NOMO-1 treated with DMSO at 0.1 percent for 48 hours (cell line): ENCODE data around the gene MAVS.
"Not testable (repeated sequence)": the region's sequence is repeated elsewhere in the genome, so short reads cannot be mapped to it uniquely, and the experiment has no call there.

Experiments used
- DNase-seq: peaks from one replicate; lab custom pipeline; 2025; ENCODE audit not compliant: unreplicated experiment; lab: John Stamatoyannopoulos, UW

MAVS gene

GRCh38 chr20:3847429-3847940 is 851 bp downstream of the MAVS start:
- peak; percentile 24 for DNase-seq

GRCh38 chr20:3848565-3848964 is 1.9 kb downstream of the MAVS start:
- DNase-seq = no peak

GRCh38 chr20:3854462-3854871 is 7.8 kb downstream of the MAVS start:
- DNase-seq = no peak

DNA sequence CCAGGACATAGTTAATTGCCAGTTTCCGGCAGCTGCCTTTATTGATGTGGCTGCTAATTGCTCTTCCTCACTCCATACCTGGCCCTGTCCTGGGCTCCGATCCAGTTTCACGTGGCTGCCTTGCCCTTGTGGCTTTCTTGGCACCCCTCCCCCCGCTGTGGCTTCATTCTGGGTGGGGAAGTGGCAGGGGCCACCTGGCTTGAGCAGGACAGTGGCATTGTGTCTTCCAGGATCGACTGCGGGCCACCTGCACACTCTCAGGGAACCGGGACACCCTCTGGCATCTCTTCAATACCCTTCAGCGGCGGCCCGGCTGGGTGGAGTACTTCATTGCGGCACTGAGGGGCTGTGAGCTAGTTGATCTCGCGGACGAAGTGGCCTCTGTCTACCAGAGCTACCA is 10.8 kb downstream of the MAVS start:
- no peak for DNase-seq

DNA sequence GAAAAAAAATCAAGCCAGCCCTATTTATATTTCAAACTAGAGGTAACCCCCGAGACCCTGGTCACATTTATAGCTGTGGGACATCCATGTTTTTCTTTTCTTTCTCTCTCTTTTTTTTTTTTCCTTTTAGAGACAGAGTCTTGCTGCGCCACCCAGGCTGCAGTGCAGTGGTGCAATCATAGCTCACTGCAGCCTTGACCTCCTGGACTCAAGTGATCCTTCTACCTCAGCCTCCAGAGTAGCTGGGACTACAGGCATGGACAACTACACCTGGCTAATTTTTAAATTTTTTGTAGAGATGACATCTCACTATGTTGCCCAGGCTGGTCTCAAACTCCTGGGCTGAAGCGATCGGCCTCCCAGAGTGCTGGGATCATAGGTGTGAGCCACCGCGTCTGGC is 12.1 kb downstream of the MAVS start:
- DNase-seq = no peak

GRCh38 chr20:3861191-3861590 is 14.6 kb downstream of the MAVS start:
- no peak for DNase-seq

DNA sequence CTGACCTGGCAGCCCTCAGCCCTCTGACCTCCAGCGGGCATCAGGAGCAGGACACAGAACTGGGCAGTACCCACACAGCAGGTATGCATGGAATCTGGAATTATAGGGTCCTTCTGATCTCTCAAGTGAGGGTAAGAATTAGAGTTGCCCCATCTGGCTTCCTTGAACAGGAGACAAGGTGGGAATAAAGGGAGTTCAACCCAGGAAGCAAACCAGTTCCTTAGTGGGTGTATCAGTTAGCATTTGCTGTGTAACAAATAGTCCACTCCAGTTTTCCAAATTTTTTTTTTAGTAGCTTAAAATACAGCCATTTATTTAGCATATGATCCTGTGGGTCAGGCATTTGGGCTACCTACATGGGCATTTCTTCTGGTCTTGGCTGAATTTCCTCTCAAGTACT is 15.7 kb downstream of the MAVS start:
- DNase-seq = no peak

DNA sequence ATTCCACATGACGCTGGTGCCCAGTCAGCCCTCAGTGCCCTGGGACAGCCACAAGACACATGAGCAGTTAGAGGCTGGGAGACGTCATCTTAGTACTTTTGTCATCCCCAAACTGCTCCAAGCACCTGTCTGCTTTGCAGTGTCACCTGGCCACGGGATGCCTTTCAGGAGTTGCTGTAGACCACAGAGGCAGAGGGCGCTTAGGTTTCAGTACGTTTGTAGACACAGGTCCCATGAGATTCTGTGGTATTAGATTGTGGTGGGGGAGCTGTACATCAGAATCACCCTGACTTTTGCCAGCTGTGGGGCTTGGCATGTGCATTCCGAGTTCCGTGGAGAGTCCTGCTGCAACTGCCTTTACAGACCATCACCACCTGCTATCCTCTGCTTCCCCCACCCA is 16.7 kb downstream of the MAVS start:
- no peak for DNase-seq

- no peak for DNase-seq
Observed at GRCh38 chr20:3864518-3864917, 17.9 kb downstream of the MAVS start.

DNA sequence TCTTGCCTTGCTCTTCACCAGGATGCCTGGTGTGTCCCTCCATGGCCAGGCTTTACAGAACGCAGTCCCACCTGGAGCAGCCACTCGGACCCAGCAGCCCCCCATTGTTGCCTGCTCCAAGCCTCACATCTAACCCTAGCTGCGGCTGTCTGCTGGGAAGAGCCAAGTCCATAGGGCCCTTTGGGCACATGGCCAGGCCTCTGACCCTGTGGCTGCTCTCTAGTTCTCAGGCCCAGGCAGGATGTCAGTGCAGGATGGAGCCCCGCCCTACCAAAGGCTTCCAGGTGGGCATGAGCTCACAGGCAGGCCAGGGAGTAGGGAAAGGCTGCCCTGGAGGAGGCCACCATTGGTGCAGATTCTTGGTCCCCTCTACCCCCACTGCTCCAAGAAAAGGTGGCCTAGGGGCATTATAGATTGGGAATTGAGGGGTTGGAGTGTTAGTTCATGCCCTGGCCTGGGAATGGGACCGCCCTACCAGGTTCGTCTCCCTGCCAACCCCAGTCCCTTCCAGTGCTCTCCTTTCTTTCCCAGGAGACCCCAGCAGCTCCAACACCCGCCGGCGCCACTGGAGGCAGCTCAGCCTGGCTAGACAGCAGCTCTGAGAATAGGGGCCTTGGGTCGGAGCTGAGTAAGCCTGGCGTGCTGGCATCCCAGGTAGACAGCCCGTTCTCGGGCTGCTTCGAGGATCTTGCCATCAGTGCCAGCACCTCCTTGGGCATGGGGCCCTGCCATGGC is 18.7 kb downstream of the MAVS start:
- DNase-seq = no peak

DNA sequence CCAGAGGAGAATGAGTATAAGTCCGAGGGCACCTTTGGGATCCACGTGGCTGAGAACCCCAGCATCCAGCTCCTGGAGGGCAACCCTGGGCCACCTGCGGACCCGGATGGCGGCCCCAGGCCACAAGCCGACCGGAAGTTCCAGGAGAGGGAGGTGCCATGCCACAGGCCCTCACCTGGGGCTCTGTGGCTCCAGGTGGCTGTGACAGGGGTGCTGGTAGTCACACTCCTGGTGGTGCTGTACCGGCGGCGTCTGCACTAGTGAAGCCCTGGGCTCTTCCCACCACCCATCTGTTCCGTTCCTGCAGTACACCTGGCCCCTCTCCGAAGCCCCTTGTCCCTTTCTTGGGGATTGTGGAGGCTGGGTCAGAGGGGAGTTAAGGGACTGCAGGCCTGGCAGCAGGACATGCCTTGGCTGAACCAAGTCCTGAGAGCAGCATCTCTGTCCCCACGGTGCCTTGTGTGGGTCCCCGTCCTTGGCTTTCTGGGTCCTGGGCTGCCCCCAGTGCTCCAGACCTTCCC is 19.3 kb downstream of the MAVS start:
- no peak for DNase-seq

GRCh38 chr20:3866464-3866863 is 19.8 kb downstream of the MAVS start:
- DNase-seq = no peak

GRCh38 chr20:3867802-3868201 is 21.2 kb downstream of the MAVS start:
- no peak for DNase-seq

DNA sequence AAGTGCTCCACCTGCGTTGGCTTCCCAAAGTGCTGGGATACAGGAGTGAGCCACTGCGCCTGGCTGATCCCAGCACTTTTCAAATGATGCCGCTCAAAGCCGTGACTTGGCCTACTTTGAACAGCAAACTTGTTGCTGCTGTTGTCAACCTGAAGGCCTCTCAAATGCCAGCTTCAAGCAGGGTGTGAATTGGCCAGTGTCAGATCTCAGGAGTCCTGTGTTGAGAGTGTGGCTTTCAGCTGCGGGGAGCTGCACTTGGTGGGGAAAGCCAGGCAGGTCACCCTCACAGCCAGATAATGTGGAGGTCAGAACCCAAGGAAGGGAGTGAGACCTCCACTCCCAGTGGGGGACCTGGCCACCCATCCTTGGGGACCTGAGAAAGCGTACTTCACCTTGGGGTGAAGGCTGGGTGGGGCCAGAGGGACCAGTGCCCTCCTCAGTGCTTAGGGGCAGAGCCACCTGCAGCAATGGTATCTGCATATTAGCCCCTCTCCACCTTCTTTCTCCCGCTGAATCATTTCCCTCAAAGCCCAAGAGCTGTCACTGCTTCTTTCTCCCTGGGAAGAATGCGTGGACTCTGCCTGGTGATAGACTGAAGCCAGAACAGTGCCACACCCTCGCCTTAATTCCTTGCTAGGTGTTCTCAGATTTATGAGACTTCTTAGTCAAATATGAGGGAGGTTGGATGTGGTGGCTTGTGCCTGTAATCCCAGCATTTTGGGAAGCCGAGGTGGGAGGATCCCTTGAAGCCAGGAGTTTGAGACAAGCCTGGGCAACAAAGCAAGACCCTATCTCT is 23.4 kb downstream of the MAVS start:
- no peak for DNase-seq

- no peak for DNase-seq
Observed at GRCh38 chr20:3871550-3872265, 25.1 kb downstream of the MAVS start.

DNA sequence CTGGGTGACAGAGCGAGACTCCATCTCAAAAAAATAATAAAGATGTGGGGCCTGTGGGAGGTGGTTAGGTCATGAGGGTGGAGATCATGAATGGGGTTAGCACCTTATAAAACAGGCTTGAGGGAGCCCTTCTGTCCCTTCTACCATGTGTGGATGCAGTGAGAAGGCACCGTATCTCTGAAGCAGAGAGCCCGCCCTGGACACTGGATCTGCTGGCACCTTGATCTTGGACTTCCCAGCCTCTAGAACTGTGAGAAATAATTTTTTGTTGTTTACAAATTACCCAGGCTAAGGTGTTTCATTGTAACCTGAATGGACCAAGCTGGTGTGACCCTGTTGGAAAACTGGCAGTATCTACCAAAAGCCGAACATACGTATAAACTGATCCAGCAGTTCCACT is 26.9 kb downstream of the MAVS start:
- no peak for DNase-seq

GRCh38 chr20:3874194-3874844 is 27.7 kb downstream of the MAVS start:
- DNase-seq = no peak

GRCh38 chr20:3875378-3875974 is 28.8 kb downstream of the MAVS start:
- no peak for DNase-seq

- no peak for DNase-seq
Observed at GRCh38 chr20:3876000-3876399, 29.4 kb downstream of the MAVS start.

DNA sequence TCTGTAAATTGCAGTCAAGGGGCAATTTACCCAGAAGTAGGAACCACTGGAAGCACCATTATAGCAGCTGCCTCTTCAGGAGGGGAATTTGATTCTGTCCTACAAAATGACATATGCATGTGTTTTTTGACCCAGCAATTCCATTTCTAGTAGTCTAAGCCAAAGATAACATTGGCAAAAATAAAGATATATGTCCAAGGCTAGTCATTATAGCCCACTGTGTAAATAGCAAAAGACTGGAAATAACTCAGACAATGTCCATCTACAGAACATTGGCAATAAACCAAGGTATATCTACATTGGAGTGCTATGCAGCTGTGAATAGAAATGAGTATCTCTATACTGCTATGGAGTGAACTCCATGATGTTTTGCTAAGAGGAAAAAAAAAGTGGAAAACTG is 30.0 kb downstream of the MAVS start:
- no peak for DNase-seq

GRCh38 chr20:3878921-3879274 is 32.3 kb downstream of the MAVS start:
- DNase-seq = not testable (repeated sequence)
